ENCODE measurements around the gene BAG1.

BAG1 gene

DNA sequence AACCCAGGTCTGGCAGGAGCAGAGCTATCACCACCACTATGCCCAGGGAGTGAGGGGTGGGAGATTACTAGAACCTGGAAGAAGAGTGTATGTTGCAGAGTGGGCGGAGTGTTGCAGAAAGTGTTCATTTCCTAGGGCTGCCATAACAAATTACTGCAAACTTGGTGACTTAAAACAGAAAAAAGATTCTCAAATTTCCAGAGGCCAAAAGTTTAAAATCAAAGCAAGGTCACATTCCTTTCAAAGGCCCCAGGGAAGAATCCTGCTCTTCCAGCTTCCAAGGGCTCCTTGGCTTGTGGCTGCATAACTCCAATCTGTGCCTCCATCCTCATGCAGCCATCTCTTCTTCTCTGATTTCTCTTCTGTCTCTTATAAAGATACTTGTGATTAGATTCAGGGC, 55.1 kb downstream of the BAG1 start:
- DNase-seq (ENCODE audit: extremely low read depth, low read depth): no peak

DNA sequence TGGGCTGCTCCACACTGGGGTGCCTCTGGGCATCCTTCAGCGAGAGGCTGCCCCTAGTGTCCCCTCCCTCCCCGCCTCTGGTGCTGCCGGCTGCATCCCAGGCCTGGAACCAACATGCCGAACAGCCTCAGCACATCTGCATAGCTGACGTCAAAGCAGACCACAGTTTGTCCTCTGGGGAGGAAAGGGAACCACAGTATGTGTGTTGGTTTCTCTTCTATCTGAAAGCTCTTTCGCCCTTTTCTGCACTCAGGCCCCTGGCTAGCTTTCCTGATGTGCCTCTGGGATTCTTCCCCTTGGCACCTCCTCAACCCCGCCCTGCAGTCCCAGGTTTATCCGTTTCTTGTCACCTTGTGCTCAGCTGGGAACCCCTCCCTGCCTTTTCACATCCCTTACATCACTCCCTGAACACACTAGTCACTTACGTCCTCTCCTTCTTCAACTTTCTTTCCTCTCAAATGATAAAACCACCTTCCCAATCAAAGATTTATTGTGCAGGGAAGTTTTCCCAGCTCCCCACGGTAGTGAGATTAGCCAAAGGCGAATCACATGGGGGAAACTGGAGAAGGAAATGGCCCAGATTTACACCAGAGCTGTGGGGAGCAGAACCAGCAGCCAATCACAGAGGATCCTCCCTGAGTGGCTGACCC, 61.8 kb downstream of the BAG1 start:
- no peak overlapping the region for H3K4me3 ChIP-seq (replicated peaks; ENCODE audit: low read depth, low read length)
- TF ChIP-seq, protein P1, sequence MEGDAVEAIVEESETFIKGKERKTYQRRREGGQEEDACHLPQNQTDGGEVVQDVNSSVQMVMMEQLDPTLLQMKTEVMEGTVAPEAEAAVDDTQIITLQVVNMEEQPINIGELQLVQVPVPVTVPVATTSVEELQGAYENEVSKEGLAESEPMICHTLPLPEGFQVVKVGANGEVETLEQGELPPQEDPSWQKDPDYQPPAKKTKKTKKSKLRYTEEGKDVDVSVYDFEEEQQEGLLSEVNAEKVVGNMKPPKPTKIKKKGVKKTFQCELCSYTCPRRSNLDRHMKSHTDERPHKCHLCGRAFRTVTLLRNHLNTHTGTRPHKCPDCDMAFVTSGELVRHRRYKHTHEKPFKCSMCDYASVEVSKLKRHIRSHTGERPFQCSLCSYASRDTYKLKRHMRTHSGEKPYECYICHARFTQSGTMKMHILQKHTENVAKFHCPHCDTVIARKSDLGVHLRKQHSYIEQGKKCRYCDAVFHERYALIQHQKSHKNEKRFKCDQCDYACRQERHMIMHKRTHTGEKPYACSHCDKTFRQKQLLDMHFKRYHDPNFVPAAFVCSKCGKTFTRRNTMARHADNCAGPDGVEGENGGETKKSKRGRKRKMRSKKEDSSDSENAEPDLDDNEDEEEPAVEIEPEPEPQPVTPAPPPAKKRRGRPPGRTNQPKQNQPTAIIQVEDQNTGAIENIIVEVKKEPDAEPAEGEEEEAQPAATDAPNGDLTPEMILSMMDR (IDR thresholded peaks at IDR 0.05; ENCODE audit: low read depth, low read length, missing control alignments): no peak
- DNase-seq (ENCODE audit: extremely low read depth, low read depth): peak; percentile 44

More for the DNA sequence above, 55.1 kb downstream of the BAG1 start:
- H3K4me3 ChIP-seq (replicated peaks; ENCODE audit: low read depth, low read length): no peak overlapping the region
- TF ChIP-seq, protein P1 (IDR thresholded peaks at IDR 0.05; ENCODE audit: low read depth, low read length, missing control alignments): no peak

Measured in HFF-Myc (cell line).